Sigmoid colon (tissue), 4 donors: ENCODE results near the gene GAS2L3.

Experiments
- POLR2A ChIP-seq, 2 donors: fragments of 450-650 bp; IDR thresholded peaks; one replicate each; pipeline ENCODE4 v1.6.1; 2016; ENCODE audit warnings: antibody characterized with exemption in 2 of 2, mild to moderate bottlenecking in 2 of 2, moderate library complexity in 2 of 2
- POLR2AphosphoS5 ChIP-seq, 4 donors: sonication (generic); formaldehyde crosslinking; IDR thresholded peaks; one replicate each; pipeline ENCODE4 v1.6.1; 2017; ENCODE audit warnings: antibody characterized with exemption in 4 of 4

- TF ChIP-seq POLR2A (IDR thresholded peaks at IDR 0.05), result no peak
- TF ChIP-seq POLR2AphosphoS5 (IDR thresholded peaks at IDR 0.05), result no peak
Measured at GRCh38 chr12:100572184-100572583, 1.3 kb upstream of the GAS2L3 start.
